AG20443 (cell line): ENCODE measurements around the gene KCNG2.

Source experiments
- DNase-seq: peaks from one replicate; pipeline ENCODE4 v3.0.0; 2012; ENCODE audit warnings: low spot score, mixed read lengths

The KCNG2 gene

GRCh38 chr18:79926306-79926705 lies 128.6 kb downstream of the KCNG2 start:
- DNase-seq, result no peak

- no peak for DNase-seq
Observed at GRCh38 chr18:79926715-79927606, 129.2 kb downstream of the KCNG2 start.

GRCh38 chr18:79927607-79928562 lies 130.1 kb downstream of the KCNG2 start:
- DNase-seq, result no peak

GRCh38 chr18:79928563-79928960 lies 130.8 kb downstream of the KCNG2 start:
- DNase-seq, result no peak

- no peak for DNase-seq
Observed at GRCh38 chr18:79930020-79930642, 132.4 kb downstream of the KCNG2 start.

DNA sequence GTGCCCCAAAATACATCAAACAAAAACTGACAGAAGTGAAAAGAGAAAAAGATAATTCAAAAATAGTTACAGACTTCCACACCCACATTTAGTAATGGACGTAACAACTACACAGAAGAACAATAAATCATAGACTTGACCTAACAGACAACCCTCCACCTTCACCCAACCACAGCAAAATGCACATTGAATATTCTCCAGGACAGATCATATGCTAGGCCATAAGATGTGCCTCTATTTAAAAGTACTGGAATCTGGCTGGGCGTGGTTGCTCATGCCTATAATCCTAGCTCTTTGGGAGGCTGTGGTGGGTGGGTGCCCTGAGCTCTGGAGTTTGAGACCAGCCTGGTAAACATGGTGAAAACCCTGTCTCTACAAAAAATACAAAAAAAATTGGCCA lies 133.7 kb downstream of the KCNG2 start:
- no peak for DNase-seq

DNA sequence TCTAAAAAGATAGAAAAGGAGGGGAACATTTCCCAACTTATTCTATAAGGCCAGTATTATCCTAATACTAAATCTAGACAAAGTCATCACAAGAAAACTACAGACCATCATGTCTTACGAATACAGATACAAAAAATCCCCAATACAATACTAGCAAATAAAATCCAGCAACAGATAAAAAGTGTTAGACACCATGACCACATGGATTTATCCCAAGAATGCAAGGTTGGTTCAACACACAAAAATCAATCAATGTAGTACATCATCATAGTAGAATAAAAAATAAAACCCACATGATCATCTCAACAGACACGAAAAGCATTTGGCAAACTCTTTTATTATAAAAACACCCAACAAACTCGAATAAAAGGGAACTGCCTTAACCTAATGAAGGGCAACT lies 135.2 kb downstream of the KCNG2 start:
- no peak for DNase-seq

DNA sequence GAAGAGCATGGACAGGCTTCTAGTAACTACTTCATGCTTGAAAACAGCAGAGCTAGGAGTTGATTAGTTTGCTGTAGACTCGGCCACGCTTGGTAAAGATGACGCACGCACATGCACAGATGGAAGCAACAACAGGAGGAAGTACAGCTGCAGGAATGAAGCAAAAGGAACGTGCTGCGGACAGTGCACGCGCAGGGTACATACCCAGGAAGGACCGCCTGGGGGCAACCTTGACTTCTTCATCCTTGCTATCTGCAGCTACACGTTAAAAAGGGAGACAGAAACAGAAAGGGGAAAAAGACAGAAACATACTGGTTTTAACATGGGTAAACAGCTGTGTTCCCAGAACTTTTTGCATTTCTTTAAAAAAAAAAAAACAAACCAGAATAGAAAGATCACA lies 136.0 kb downstream of the KCNG2 start:
- no peak for DNase-seq

DNA sequence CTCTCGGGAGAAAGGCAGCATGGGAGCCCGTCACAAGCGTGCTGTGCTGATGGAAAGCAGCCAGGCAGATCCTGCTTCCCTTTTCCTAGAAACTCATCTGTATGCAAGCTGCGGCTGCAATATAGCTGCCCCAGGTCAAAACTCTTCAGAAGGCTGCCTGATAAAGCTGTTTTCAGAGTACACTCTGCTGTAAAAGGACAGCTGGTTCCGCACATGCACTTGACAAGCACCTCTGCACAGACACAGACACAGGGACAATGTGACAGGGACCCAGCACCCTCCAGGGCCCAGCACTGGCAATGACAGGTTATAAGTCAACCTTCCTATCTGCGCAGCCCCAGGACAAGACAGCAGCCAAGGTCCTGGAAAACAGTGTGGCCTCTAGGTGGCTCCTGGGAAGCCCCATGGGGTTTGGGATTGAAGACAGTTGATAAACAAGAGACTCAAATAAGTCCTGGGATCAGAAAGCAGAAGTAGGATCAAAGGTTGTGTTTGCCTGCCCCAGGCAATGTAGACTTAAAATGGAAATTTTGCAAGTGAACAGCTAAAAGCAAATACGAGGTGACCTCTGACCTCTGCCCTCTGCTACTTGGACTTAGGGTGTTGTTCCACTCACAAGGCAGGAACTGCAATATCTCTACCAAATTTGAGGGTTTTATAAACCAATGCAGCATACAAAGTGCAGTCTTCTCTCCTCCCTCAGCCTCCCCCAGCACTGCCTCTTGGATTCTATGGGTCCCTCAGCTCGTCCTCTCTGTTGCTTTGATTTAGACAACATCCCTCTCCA lies 136.8 kb downstream of the KCNG2 start:
- no peak for DNase-seq

- DNase-seq, result no peak
Observed at GRCh38 chr18:79935098-79935480, 137.4 kb downstream of the KCNG2 start.

DNA sequence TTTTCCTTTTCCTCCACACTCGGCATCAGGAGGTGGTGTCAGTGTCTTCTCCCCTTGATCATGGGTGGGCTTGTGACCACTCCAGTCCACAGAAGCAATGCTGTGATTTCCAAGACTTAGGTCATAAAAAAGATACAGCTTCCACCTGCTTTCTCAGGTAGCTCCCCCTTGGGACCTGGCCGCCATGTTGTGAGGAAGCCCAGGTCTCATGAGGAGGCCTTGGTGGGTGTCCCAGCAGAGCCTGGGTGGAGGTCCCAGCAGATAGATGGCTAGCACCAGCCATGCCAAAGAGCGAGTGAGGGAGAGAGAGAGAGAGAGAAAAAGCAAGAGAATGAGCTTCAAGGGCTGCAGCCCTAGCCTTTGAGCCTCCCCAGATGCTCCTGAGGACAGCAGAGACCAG lies 137.8 kb downstream of the KCNG2 start:
- DNase-seq, result no peak

- DNase-seq, result no peak
Observed at GRCh38 chr18:79935925-79936324, 138.2 kb downstream of the KCNG2 start.

DNA sequence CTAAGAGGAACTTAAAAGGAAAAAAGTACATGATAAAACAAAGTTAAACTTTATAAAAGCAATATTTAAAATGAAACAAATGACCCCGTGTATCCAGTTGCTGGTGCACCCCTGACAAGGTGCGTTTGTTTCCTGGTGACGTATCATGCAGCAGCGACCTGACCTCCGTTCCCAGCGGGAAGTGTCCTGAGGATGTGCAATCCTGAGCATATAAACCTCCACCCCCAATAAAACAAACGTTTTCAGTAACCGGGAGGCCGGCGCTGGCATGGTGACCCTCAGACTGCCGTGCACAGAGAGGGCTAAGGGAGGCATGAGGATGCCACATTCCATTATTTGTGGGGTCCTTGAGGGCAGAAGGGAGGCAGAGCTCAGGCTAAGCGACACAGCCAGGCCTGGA lies 138.9 kb downstream of the KCNG2 start:
- no peak for DNase-seq

- no peak for DNase-seq
Observed at GRCh38 chr18:79937103-79937860, 139.5 kb downstream of the KCNG2 start.

DNA sequence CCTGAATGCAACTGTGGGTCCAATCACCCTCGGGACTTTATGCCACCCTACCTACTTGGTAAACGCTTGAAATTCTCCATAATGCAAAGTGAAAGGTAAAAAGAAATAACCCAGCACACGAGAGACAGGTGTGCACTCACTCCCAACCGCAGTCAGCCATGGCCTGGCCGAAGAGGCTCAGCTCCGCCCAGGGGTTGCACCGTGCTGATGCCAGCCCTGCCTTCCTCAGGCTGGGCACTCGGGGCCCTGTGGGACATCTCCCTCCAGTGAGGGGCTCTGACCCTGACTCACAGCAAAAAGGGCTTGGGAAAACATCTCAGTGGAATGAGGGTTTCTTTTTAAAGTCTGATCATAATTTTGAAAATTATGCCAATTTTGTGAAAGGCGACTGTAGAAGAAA lies 140.5 kb downstream of the KCNG2 start:
- no peak for DNase-seq

GRCh38 chr18:79939096-79939495 lies 141.4 kb downstream of the KCNG2 start:
- DNase-seq, result no peak

- no peak for DNase-seq
Observed at GRCh38 chr18:79940126-79940813, 142.5 kb downstream of the KCNG2 start.

DNA sequence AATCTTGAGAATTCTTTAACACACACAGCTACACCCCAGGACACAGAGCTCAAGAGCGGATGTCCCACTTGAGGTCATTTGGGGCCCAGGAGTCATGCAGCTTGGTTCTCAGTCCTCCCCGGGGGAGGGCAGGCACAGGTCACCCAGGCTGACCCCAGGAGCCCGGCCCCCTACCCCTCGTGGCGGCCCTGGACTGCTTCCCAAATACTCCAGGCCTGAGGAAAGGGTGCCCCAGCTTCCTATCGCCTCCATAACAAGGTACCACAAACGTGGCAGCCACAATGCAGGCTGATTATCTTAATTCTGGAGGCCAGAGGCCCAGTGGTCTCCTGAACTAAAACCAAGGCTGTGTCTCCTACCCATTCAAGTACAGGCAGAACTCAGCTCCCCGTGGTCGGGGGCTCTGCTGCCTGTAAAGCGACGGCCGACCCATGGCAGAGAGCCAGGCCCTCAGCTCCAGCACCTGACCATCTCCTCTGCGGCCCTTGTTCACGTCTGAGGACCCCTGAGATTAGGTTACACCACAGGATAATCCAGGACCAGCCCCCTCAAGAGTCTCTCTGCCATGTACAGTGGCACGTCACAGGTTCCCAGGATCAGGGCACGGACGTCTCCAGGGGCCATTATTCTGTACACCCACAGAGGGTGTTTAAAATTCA lies 143.2 kb downstream of the KCNG2 start:
- DNase-seq, result no peak

- DNase-seq, result no peak
Observed at GRCh38 chr18:79941473-79942119, 143.9 kb downstream of the KCNG2 start.
